ENCODE data around the gene GLS.

GRCh38 chr2:190981333-190981732, 100.7 kb downstream of the GLS start:
- TF ChIP-seq POLR2A (IDR thresholded peaks at IDR 0.05; ENCODE audit: low read depth, low read length): no peak
- no peak for TF ChIP-seq POLR2AphosphoS5 (IDR thresholded peaks at IDR 0.05; ENCODE audit: low read depth, low read length)
- TF ChIP-seq TAF1 (IDR thresholded peaks at IDR 0.05; ENCODE audit: borderline replicate concordance, low read depth, low read length): no peak
